DND-41 (cell line): Measurements from ENCODE around the gene MAPK13.
A peak's percentile ranks its signal among the peaks of the same experiment; 100 is the strongest.

ENCODE experiments used
- ATAC-seq: fragments of 200-7000 bp; cut with Tn5 transposase; 3 replicates; pipeline ENCODE4 v1.9.1; 2021; ENCODE audit warnings: low read depth; ENCODE audit not compliant: insufficient read depth
- DNase-seq: peaks from one replicate; pipeline ENCODE4 v3.0.0-alpha.2; 2020
- H2AFZ ChIP-seq: 2 replicates; pipeline ENCODE4 v1.6.0; 2012; ENCODE audit warnings: low read depth, low read length
- H3K27ac ChIP-seq: 2 replicates; pipeline ENCODE4 v1.5.1; 2012; ENCODE audit warnings: low read length, inconsistent platforms
- H3K27me3 ChIP-seq: fragments of 200-600 bp; sonication (generic); 2 replicates; pipeline ENCODE4 v1.6.0; 2012; ENCODE audit warnings: low read length, mild to moderate bottlenecking, inconsistent platforms; ENCODE audit not compliant: insufficient read depth, poor library complexity
- H3K36me3 ChIP-seq: 2 replicates; pipeline ENCODE4 v1.5.1; 2012; ENCODE audit warnings: low read length, inconsistent platforms; ENCODE audit not compliant: insufficient read depth
- H3K4me1 ChIP-seq: 2 replicates; pipeline ENCODE4 v1.5.1; 2012; ENCODE audit warnings: mild to moderate bottlenecking, low read length; ENCODE audit not compliant: insufficient read depth
- H3K4me2 ChIP-seq: 2 replicates; pipeline ENCODE4 v1.6.0; 2012; ENCODE audit warnings: mild to moderate bottlenecking, moderate library complexity, low read length, inconsistent platforms; ENCODE audit not compliant: insufficient read depth
- H3K4me3 ChIP-seq, 2 experiments: fragments of 200-600 bp in 1 of 2; shearing (Covaris generic) in 1 of 2; 2 replicates each; pipeline ENCODE4 v1.5.1; 2012 to 2016; ENCODE audit warnings: inconsistent platforms in 2 of 2, low read length in 2 of 2, mild to moderate bottlenecking in 2 of 2, low read depth in 1 of 2, moderate library complexity in 1 of 2
- H3K79me2 ChIP-seq: 2 replicates; pipeline ENCODE4 v1.6.0; 2012; ENCODE audit warnings: low read length, inconsistent platforms; ENCODE audit not compliant: insufficient read depth
- H3K9ac ChIP-seq: 2 replicates; pipeline ENCODE4 v1.6.0; 2012; ENCODE audit warnings: low read depth, mild to moderate bottlenecking, inconsistent platforms, low read length, moderate library complexity
- H3K9me3 ChIP-seq: 2 replicates; pipeline ENCODE4 v1.5.1; 2012; ENCODE audit warnings: low read length, moderate library complexity, mild to moderate bottlenecking, inconsistent platforms; ENCODE audit not compliant: insufficient read depth, severe bottlenecking
- H4K20me1 ChIP-seq: 2 replicates; pipeline ENCODE4 v1.6.0; 2012; ENCODE audit warnings: low read length; ENCODE audit not compliant: insufficient read depth
- CTCF ChIP-seq: IDR thresholded peaks from 2 replicates; pipeline ENCODE4 v1.5.1; 2012; ENCODE audit warnings: borderline replicate concordance, low read length, moderate library complexity, mild to moderate bottlenecking; ENCODE audit not compliant: poor library complexity, severe bottlenecking; ENCODE audit errors: extremely low read depth
- EZH2 ChIP-seq: IDR thresholded peaks from 3 replicates; pipeline ENCODE4 v1.6.1; 2012; ENCODE audit warnings: borderline replicate concordance, low read depth, mild to moderate bottlenecking, moderate library complexity, low read length, inconsistent platforms; ENCODE audit not compliant: severe bottlenecking

Gene MAPK13

GRCh38 chr6:36136551-36136950, 6.2 kb downstream of the MAPK13 start:
- Histone ChIP-seq H2AFZ (no peak overlapping the region), H3K27me3 (no peaks in the 10 kb centered on the region), H3K9ac (no peak overlapping the region), H3K36me3 (no peaks in the 10 kb centered on the region), H3K27ac (no peak overlapping the region), H3K4me1 (no peaks in the 10 kb centered on the region), H3K9me3 (no peaks in the 10 kb centered on the region), H3K79me2 (no peaks in the 10 kb centered on the region), H4K20me1 (no peaks in the 10 kb centered on the region), H3K4me3 (no peak overlapping the region), H3K4me2 (no peak overlapping the region)
- no peak for DNase-seq
- ATAC-seq: no peak
- TF ChIP-seq EZH2: no peak
- TF ChIP-seq CTCF: no peak

GRCh38 chr6:36138667-36139066, 8.4 kb downstream of the MAPK13 start:
- no peak overlapping the region for H3K4me2 ChIP-seq
- TF ChIP-seq CTCF (no peak), EZH2 (no peak)
- no peaks in the 10 kb centered on the region for H4K20me1 ChIP-seq
- no peaks in the 10 kb centered on the region for H3K4me1 ChIP-seq
- DNase-seq (no peak), ATAC-seq (no peak)
- H3K36me3 ChIP-seq: no peaks in the 10 kb centered on the region
- no peaks in the 10 kb centered on the region for H3K79me2 ChIP-seq
- no peaks in the 10 kb centered on the region for H3K9me3 ChIP-seq
- no peak overlapping the region for H2AFZ ChIP-seq
- no peaks in the 10 kb centered on the region for H3K27me3 ChIP-seq
- no peak overlapping the region for H3K27ac ChIP-seq
- H3K9ac ChIP-seq: no peak overlapping the region
- H3K4me3 ChIP-seq: no peak overlapping the region

GRCh38 chr6:36139431-36139830, 9.1 kb downstream of the MAPK13 start:
- DNase-seq (peak; percentile 39), ATAC-seq (0 out of 3 replicates have a peak, but pooled peaks have one; percentile 50)
- Histone ChIP-seq H3K9ac (no peak overlapping the region), H3K79me2 (no peaks in the 10 kb centered on the region), H3K4me2 (no peak overlapping the region), H3K4me3 (no peak overlapping the region), H3K27me3 (no peaks in the 10 kb centered on the region), H2AFZ (no peak overlapping the region), H3K4me1 (no peaks in the 10 kb centered on the region), H4K20me1 (no peaks in the 10 kb centered on the region), H3K36me3 (no peaks in the 10 kb centered on the region), H3K27ac (no peak overlapping the region), H3K9me3 (no peaks in the 10 kb centered on the region)
- peak; percentile 46 for TF ChIP-seq CTCF
- no peak for TF ChIP-seq EZH2

GRCh38 chr6:36139991-36140710, 9.8 kb downstream of the MAPK13 start:
- Histone ChIP-seq H3K4me2 (no peak overlapping the region), H3K27ac (no peak overlapping the region), H3K79me2 (no peaks in the 10 kb centered on the region), H3K4me1 (no peaks in the 10 kb centered on the region), H3K9me3 (no peaks in the 10 kb centered on the region), H4K20me1 (no peaks in the 10 kb centered on the region), H2AFZ (no peak overlapping the region), H3K36me3 (no peaks in the 10 kb centered on the region), H3K4me3 (no peak overlapping the region), H3K27me3 (no peaks in the 10 kb centered on the region), H3K9ac (no peak overlapping the region)
- ATAC-seq: no peak
- TF ChIP-seq EZH2: no peak
- TF ChIP-seq CTCF: no peak
- no peak for DNase-seq
